Daoy (cell line): ENCODE data around the gene EPHA1. TPM values are rescaled to one million over a fixed set of nuclear protein-coding genes. Genes with fewer than 3 reads are reported as not detected.
"Not testable (repeated sequence)": the region's sequence is repeated elsewhere in the genome, so short reads cannot be mapped to it uniquely, and the experiment has no call there.

Source experiments
- DNase-seq: peaks from one replicate; pipeline ENCODE4 v3.0.0-alpha.2; 2015; ENCODE audit warnings: low read depth
- total RNA-seq: library from RNA; depleted of rRNA; stranded (reverse); fragments of >200 nt; shearing (Covaris generic); gene quantifications from 2 replicates; pipeline ENCODE4 v1.2.3, GENCODE V29; 2014

EPHA1 gene
- total RNA-seq, 1 experiment from 2014 or later: not detected

DNA sequence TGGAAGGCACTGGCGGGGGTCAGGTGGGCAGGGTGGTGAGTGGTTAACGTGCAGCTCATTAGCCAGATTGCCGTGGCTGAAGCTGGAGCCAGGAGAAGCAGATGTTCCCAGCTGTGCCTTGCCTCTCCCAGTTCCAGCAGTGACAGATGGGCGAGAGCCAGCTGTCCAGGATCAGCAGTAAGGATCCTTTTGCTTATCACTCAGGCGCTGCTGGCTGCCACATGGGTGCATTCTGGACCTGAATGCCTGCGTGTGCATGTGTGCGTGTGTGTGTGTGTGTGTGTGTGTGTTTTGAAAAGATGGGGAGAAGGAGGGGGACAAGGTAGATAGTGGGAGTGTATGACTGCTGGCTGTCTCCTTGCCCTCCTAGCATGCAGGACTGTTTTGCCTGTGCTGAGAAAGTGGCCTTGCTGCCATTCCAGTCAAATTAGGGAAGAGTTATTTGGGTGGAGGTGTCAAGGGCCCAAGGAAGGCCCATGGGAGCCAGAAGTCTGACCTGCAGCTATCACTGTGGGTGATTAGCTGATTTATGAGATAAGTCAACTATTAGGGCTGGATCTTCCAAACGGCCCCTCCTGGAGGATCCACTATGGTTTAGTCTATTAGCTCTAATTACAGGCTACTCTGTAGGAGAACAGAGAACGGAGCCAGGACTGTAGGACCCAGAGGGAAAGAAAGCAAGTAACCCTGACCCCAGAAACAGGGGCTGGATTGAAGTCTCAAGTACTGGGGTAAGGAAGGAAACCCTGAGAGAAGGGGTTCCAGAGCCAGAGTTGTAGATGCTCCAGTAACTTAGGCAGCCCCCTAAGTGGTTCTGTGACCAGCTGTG is 3.3 kb downstream of the EPHA1 start:
- DNase-seq: no peak

DNA sequence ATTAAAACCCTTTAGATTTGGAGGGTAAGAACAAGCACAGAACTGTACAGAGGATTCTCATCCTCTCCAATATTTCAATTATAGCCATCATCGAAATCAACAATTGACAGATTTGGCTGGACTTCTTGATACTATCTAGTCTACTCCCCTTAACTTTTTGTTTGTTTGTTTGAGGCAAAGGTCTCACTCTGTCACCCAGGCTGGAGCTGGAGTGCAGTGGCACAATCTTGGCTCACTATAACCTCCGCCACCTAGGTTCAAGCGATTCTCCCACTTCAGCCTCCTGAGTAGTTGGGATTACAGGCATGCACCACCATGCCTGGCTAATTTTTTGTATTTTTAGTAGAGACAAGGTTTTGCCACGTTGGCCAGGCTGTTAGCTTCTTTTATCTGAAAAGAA is 6.4 kb downstream of the EPHA1 start:
- DNase-seq: not testable (repeated sequence)

DNA sequence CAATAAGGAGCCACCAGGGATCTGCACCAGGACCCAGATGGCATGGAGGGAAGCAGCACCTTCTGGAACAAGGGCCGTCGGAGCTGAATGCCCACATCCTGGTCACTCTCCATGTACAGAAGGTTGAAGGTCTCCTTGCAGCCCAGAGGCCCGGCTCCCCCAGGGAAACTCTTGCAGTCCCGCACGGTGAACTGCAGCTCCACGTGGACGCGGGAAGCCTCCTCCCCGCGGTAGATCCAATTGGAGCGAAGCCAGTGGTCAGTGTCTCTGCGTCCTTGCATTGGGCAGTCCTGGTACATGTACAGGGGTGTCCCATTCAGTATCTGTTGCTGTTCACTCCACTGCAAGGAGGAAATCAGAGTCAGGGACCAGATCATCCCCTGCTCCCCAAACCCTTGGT is 7.4 kb downstream of the EPHA1 start:
- no peak for DNase-seq

DNA sequence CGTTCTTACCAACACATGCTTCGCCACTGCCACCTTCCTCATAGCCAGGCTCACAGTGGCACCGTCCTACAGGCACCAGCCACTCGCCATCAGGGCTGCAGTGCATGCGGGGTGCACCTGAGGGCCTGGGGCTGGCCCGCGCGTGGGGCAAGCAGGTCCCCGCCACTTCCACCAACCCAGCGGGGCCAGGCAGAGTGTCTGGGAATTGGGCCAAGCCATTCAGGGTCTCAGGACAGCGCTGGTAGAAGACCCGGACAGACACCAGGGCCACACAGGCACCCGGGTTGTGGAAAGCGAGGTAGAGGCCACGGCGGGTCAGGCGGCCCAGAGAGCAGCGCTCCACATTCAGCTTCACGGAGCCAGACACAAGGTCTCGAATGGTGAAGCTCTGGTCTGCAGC is 9.0 kb downstream of the EPHA1 start:
- no peak for DNase-seq

DNA sequence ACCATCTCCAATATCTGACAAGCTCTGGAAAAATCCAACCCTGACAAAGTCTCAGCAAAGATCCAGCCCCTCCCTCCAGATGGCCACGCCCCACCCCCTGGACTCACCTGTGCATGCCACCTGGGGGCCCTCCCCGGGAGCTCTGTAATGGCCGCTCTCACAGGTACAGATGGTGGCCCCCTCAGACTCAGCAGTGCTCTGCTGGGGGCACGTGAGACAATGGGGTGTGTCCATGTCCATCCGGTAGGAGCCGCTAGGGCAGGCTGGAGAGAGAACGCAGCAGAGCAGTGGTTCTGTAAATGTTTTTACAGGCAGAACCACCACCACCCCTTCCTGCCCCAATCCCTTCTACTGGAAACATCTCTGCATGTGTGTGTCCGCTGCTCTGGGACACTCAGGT is 9.5 kb downstream of the EPHA1 start:
- DNase-seq: no peak

DNA sequence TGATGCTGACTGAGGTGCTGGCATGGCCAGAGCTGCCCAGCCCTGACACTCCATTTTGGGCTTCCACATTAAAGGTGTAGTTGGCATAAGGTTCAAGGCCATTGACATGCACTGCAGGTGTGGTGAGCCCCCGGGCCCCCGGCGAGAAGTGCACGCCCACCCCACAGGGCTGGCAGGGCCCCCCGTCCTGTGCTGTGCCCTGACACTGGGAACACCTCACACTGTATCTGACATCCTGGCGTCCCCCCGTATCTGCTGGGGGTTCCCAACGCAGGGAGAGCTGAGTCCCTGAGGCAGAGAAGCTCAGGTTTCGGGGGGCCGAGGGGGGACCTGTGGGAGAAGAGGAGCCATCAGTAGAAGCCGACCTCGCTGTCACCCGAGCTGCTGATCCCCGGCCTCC is 10.0 kb downstream of the EPHA1 start:
- no peak for DNase-seq

DNA sequence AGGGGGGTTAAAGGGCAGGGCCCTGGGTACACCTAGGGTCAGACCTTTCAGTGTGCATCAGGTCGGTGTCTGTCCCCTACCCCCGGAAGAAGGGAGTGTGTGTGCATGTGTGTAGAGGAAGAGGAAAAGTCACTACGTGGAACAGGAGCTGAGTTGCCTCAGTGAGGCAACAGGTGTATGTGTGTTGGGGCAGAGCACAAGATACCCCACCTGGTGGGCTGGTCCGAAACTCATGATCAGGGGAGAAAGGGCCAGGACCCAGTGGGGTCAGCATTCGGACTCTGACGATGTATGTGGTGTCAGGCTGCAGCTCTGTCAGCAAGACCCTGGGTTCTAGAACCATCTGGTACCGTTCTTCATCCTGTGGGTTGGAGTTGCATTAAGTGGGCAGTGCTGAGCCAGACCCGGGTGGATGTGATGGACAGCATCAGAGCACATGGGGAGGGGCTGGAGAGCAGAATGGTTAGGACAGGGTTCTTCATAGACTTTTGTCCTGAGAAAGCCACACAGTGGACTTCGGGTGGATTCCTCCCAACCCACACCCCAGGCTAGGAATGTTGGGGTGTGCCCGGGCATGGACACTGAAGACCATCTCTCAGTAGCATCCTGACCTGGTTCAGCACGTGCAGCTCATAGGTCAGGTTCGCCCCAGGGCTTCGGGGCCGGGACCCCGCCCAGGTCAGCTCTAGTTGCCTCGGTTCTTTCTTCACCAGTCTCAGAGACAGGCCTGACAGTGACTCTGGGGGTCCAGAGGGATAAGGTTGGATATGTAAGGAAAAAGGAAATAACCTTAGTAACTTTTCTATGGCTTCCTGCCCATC is 10.7 kb downstream of the EPHA1 start:
- no peak for DNase-seq

DNA sequence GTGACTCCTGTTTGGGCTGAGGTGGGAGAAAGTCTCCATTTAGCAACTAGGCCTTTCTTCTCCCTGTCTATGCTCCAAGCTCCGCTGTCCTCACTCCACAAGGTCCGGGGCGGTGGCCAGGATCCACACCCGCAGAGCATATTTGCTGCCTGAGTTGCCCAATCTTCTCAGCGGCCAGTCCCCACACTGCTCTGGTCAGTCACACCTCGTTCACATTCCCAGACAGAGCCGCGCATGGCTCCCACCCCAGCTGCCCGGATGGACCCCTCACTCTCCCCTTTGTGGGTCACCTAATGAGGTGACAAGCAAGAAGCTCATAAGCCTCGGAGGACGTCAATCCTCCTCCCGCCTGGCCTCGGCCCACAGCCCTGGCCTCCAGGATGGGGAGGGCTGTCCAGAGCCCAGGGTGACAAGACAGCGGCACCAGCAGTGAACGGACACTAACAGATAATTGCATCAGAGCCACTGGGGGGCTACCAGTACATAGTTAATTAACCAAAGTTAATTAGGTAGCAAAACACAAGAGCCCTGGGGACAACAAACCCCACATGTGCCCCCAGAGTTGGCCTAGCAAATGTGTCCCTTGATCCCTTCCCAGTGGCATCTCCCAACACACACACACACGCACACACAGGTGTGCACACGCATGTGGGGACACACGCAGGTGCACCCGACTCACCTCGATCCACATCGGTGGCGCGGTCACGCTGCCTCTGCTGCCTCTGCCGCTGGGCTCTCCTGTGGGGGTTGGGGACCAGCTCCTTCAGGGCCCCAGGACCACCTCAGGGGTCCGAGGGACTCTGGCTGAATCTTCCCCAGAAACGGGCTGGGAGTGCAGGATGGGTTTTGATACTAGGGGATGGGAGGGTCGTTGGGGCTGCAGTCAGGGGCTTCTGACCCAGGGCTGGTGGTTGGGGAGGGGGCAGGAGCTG is 11.8 kb downstream of the EPHA1 start:
- DNase-seq: no peak

DNA sequence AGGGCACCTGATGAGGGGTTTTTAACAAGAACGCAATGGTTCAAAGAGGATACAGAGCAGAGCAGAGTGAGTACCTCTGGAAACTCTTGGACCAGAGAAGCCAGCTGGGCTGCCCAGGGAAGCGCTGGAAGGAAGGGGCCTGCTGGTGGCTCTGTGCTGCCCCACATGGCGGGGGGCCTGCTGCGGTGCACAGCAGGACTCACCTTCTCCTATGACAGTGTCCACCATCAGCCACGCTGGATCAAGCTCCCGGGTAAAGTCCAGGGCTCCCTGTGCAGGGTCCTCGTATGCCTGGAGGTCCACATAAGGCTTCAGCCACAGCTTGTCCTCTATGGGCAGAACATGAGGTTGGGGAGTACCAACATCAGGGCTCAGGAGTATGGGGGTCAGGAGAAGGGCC is 12.5 kb downstream of the EPHA1 start:
- DNase-seq: no peak

DNA sequence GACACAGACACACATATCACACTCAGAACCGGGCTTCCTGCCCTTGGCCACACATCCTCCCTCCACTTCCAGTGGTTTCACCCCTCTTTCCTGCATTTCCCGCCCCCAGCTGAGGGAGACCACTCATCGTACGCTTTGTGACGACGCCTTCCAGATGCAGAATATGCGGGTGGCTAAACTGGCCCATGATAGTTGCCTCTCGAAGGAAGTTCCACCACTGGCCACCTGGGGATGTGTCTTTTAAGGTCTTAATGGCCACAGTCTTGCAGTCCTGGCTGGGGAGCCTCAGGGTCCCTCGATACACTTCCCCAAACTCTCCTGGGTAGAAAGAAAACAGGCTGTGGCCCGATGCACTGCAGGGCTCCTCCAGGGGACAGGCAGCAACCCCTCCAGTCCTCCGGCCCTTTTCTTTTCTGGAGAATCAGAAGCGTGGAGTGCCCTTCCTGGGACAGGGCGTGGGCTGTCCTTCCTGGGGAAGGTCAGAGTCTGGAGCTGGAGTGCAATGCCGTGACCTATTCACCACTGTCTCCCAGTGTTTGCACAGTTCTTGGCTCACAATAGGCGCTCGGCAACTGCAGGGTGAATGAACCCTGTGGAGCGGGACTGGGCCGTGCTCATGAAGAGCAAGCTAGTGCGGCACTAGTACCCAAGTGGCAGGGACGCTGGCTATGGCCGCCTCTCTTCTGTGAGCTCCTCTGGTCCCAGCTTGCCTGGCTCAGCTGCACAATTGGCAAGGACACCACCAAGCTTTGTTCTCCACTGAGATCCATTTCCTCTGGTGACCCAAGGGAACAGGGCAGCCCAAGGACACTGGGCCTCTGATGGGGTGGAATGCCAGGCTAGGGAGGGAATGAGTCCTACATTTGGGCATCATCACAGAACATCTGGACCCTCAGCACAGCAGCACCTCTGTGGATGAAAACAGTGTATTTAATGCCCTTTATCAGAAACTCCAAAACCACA is 13.2 kb downstream of the EPHA1 start:
- no peak for DNase-seq

DNA sequence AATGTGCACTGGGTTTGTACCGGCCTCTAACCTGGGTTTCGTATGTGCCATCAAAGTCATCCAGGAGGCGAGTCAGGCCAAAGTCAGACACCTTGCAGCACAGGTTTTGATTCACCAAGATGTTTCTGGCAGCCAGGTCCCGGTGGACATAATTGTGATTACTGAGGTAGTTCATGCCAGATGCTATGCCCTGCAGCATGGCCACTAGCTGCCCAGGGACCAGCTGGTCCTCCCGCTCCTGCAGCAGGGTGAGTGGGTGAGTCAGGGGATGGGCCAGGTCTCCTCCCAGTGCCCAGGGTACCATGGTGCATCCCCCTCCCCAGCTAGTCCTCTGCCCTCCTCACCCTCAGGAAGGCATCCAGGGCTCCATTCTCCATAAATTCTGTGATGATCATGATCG is 13.9 kb downstream of the EPHA1 start:
- no peak for DNase-seq

DNA sequence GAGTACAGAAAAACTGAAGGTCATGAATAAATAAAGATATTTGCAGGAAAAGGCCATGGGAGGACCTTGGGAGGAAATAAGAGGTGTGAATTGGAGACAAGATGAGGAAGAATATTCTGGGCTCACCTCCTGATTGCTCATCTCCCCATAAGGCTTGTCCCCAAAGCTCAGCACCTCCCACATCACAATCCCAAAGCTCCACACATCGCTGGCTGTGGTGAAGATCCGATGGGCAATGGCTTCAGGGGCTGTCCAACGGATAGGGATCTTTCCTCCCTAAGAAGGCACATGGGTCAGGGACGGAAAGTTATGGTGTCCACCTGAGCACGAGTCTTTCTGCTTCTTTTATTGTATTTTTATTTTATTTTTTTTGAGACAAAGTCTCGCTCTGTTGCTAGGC is 14.6 kb downstream of the EPHA1 start:
- no peak for DNase-seq

DNA sequence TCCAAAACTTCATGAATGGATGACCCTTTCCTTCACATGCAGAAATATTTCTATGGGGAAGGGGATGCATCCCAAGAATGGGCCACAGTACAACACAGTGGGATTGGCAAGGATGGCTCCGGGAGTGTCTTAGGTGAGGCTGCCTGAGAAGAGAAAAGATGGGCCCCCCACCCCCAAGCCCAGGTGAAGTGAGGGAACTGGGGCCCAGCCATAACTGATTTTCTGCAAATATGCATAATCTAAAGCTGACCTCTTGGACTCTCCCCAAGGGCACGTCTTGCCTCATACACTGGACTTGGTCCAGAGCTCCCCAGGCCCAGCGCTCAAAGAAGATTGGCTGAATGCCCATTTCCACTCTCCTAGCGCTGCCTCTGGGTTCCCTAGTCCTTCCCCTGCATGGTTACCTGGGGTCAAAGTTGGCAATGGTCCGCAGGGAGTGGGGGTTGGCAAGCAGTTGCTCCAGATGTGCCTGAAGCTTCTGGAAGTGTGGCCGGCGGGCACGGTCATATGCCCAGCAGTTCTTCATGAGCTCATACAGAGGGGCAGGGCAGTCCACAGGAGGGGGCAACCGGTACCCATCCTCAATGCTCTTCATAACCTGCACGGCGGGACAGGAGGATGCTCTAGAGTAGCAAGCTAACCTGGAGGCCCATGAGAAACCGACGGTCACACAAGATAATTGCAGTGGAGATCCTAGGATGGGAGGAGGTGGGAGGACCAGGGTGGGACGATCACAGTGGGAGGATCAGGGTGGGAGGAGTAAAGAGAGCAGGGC is 15.2 kb downstream of the EPHA1 start:
- DNase-seq: no peak

DNA sequence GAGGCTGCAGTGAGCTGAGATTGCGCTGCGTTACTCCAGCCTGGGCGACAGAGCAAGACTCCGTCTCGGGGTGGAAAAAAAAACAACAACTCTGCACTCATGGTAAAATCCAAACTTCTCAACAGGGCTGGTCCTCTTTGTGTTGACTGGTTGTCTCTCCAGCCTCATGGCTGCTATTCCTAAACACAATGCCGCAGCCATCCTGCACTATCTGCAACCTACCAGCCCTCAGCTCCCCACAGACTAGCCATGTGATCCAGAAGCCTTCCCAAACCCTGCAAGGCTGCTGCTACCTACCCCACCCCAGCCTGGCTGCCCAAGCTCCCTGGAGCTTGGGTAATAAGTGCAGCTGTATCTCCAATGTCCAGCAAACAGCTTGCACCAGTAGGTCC is 15.8 kb downstream of the EPHA1 start:
- DNase-seq: no peak

DNA sequence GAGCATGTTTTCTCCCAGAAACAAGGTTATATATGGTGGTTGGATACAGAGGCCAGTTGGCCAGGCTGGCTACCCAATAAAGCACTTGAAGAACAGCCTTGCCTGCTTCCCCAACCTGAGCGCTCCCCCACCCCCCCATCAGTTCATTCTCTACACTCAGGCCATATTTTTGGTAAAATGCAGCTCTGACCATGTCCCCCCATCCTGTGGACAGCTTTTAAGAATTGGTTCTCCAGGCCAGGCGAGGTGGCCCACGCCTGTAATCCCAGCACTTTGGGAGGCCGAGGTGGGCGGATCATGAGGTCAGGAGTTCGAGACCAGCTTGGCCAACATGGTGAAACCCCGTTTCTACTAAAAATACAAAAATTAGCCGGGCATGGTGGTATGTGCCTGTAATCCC is 16.2 kb downstream of the EPHA1 start:
- not testable (repeated sequence) for DNase-seq

DNA sequence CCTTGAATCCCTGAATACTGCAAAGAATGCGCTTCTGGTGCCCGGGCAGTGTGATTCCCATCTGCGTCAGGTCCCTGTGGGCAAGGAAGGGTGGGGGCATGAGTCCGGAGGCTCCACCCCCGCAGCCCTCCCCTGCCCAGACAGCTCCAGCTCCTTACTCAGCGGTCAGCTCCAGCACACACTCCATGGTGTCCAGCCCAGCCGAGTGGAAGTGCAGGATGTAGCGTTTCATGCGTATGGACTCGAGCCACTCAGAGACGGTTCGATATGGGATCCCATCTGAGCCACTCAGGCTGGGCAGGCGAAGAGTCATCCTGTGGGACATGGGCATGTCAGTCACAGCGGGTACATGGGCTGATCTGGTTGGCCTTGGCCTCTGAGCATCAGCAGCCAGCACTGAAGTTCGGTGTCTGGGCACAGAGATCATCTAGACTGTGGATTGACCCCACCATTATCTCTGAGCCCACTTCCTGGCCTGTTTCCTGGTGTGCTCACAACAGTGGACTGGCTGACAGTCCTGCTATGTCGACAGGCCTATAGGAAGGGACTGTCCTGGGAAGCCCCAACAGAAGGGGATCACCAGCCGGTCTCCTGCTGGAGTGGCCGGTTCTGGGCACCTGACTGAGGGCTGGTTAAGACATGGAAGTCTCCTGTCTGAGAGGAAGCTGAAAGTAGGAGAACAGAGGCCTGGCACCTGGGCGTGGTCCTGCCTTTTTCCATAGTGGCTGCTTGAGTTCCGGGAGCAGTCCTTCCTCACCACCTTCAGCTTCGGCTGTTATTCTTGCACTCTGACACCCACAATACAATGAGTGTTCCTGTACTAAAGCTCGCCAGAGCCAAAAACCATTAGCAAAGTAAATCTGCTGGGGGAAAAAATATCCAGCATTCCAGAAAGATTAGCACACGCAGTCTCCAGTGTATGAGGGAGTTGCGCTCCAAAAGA is 16.9 kb downstream of the EPHA1 start:
- DNase-seq: peak; percentile 82

DNA sequence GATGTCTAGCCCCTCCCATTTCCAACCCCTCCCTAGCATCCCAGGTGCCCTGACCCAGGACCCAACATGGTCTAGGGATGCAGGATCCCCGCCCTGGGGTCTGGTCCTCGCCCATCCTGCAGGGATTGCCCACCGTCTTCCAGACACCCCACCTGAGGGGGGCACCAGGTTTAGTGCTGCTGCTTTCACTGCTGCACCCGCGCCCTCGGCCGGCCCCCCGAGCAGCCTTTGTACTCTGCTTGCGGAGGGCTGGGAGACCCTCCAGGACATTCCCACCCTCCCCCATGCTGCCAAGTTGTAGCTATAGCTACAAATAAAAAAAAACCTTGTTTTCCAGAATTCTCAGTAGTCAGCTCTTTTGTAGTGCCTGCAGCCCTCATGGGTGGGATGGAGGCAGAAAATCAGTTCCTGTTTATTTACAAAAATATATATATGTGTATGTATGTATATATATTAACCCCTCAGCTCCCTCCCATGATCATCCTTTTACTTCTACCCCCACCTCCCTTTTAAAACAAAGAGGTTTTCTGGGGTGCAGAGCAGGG is 17.8 kb downstream of the EPHA1 start:
- no peak for DNase-seq

DNA sequence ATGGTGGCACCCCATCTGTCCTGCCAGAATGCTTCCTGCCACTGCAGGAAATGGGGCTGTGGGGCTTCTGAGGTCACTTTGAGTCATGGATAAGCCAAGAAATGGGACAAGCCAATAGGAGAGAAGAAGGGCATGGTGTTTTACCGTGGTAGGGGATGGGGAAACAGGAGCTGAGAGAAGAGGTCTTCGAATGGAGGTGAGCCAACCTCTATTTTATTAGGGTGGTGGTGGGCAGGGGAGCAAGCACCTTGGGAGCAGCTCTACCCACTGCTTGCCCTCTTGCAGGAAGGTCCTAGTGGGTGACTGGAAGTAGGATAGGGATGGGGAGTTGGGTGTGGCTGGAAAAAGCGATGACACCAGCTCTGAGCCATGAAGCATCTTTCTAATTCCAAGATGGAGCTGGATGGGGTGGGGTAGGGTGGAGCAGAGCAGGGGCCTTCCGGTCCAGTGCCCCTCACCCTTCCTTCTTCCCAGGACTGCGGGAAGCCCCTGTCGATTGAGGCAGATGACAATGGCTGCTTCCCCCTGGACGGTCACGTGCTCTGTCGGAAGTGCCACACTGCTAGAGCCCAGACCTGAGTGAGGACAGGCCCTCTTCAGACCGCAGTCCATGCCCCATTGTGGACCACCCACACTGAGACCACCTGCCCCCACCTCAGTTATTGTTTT is 18.4 kb downstream of the EPHA1 start:
- peak; percentile 28 for DNase-seq
